Esophagus (tissue), 2 donors: ENCODE results near the gene PHC2. TPM values are rescaled to one million over a fixed set of nuclear protein-coding genes. Genes with fewer than 3 reads are reported as not detected.

Source experiments
- H3K27ac ChIP-seq, 2 donors: one replicate each; pipeline ENCODE4 v1.5.1; 2013; ENCODE audit warnings: low read depth in 2 of 2, mild to moderate bottlenecking in 2 of 2, inconsistent platforms in 1 of 2, low read length in 1 of 2, moderate library complexity in 1 of 2
- H3K27me3 ChIP-seq, 2 donors: one replicate each; pipeline ENCODE4 v1.6.1; 2013; ENCODE audit warnings: low read length in 2 of 2, control low read depth in 1 of 2, mild to moderate bottlenecking in 1 of 2; ENCODE audit not compliant: insufficient read depth in 2 of 2, control insufficient read depth in 1 of 2
- H3K36me3 ChIP-seq, 2 donors: one replicate each; pipeline ENCODE4 v1.6.1; 2013; ENCODE audit warnings: low read length in 1 of 2; ENCODE audit not compliant: control insufficient read depth in 2 of 2, insufficient read depth in 2 of 2
- H3K4me1 ChIP-seq, 2 donors: one replicate each; pipeline ENCODE4 v1.6.1; 2013; ENCODE audit warnings: low read length in 1 of 2; ENCODE audit not compliant: control insufficient read depth in 2 of 2, insufficient read depth in 2 of 2
- H3K4me3 ChIP-seq, 2 donors: one replicate each; pipeline ENCODE4 v1.5.1; 2013; ENCODE audit warnings: low read length in 2 of 2, mild to moderate bottlenecking in 2 of 2, low read depth in 1 of 2, moderate library complexity in 1 of 2
- H3K9me3 ChIP-seq, 2 donors: one replicate each; pipeline ENCODE4 v1.6.1; 2013; ENCODE audit warnings: mild to moderate bottlenecking in 2 of 2, low read depth in 1 of 2, low read length in 1 of 2, moderate library complexity in 1 of 2; ENCODE audit not compliant: control insufficient read depth in 2 of 2, insufficient read depth in 1 of 2
- WGBS, 2 donors: extraction: QIAGEN DNeasy Blood & Tissue Kit; methylation state at CpG; one replicate each; pipeline ENCODE4 v1.1.7; 2013; 5-methylcytosine and 5-hydroxymethylcytosine counted together
- polyA plus RNA-seq, 2 donors: library from polyadenylated mRNA; stranded (reverse); fragments of 200-250 nt; gene quantifications; one replicate each; pipeline ENCODE4 v1.2.3, GENCODE V29; 2013
- donor health status: healthy with polysubstance abuse.
- donor health status: Bipolar disorder and iron deficiency.

Gene PHC2
- polyA plus RNA-seq, 2 donors: 28.0 to 46.4 TPM

- Histone ChIP-seq H3K27me3 (no peaks in the 10 kb centered on the region), H3K4me1 (no peaks in the 10 kb centered on the region), H3K4me3 (no peak overlapping the region), H3K36me3 (peaks cover 3 to 20% of the 10 kb centered on the region in 2 donors), H3K27ac (no peak overlapping the region), H3K9me3 (no peaks in the 10 kb centered on the region)
- 96 to 97% methylated on average over 39 to 45 of the region's 45 CpGs for WGBS, 2 donors
These were observed 155.0 kb downstream of the PHC2 start for GRCh38 chr1:33275706-33276572.

- Histone ChIP-seq H3K4me1 (no peaks in the 10 kb centered on the region), H3K4me3 (no peak overlapping the region), H3K27me3 (no peaks in the 10 kb centered on the region), H3K36me3 (peaks cover 3 to 13% of the 10 kb centered on the region in 2 donors), H3K27ac (no peak overlapping the region), H3K9me3 (no peaks in the 10 kb centered on the region)
- WGBS, 2 donors: 86 to 88% methylated on average over 6 of the region's 6 CpGs
These were observed 155.7 kb downstream of the PHC2 start for GRCh38 chr1:33275195-33275594.

- H3K36me3 ChIP-seq: peaks cover 3 to 9% of the 10 kb centered on the region in 2 donors
- H3K4me3 ChIP-seq: no peak overlapping the region
- 82 to 94% methylated on average over 1 of the region's 1 CpG for WGBS, 2 donors
- no peak overlapping the region for H3K27ac ChIP-seq
- H3K9me3 ChIP-seq: no peaks in the 10 kb centered on the region
- no peaks in the 10 kb centered on the region for H3K4me1 ChIP-seq
- no peaks in the 10 kb centered on the region for H3K27me3 ChIP-seq
These were observed 156.4 kb downstream of the PHC2 start for GRCh38 chr1:33274446-33274845.

- Histone ChIP-seq H3K4me3 (no peak overlapping the region), H3K9me3 (no peaks in the 10 kb centered on the region), H3K27me3 (no peaks in the 10 kb centered on the region), H3K36me3 (peaks cover 3 to 9% of the 10 kb centered on the region in 2 donors), H3K4me1 (peaks cover under 1% of the 10 kb centered on the region in 2 donors), H3K27ac (no peak overlapping the region)
- 80% methylated on average over 7 of the region's 7 CpGs for WGBS, 2 donors
These were observed 156.9 kb downstream of the PHC2 start for GRCh38 chr1:33273961-33274371.

Other genes starting within 250 kb of the PHC2 start
- gene TRIM62, start 249.1 kb downstream of the PHC2 start, polyA plus RNA-seq: 1 to 10 TPM; 4.6 to 5.0 TPM
- 10 to 100 TPM in 1 of 2 donors, 1 to 10 TPM in 1; 6.8 to 13.3 TPM for gene ZNF362, start 174.6 kb downstream of the PHC2 start, polyA plus RNA-seq
- under 1 TPM in 1 of 2 donors, not detected in 1; 0.04 TPM for gene A3GALT2, start 110.0 kb downstream of the PHC2 start, polyA plus RNA-seq
- under 1 TPM; 0.51 to 0.75 TPM for gene ZSCAN20, start 41.5 kb upstream of the PHC2 start, polyA plus RNA-seq